H9 (cell line): ENCODE results near the gene MMP15. TPM values are rescaled to one million over a fixed set of nuclear protein-coding genes. Genes with fewer than 3 reads are reported as not detected.

Source experiments
- DNase-seq: peaks from one replicate; pipeline ENCODE4 v3.0.0-alpha.2; 2017
- H2AFZ ChIP-seq: one replicate; pipeline ENCODE4 v1.6.1; 2013; ENCODE audit warnings: mild to moderate bottlenecking, low read length, control low read depth, moderate library complexity
- H2AK5ac ChIP-seq: 2 replicates; pipeline ENCODE4 v1.6.1; 2013; ENCODE audit warnings: low read length, control low read depth, mixed read lengths; ENCODE audit not compliant: insufficient read length
- H2BK120ac ChIP-seq: one replicate; pipeline ENCODE4 v1.6.1; 2013; ENCODE audit warnings: low read depth, mild to moderate bottlenecking, low read length, control low read depth, inconsistent platforms; ENCODE audit not compliant: poor library complexity, severe bottlenecking
- H2BK12ac ChIP-seq: 2 replicates; pipeline ENCODE4 v1.6.1; 2013; ENCODE audit warnings: low read length, control low read depth, mixed read lengths, low read depth; ENCODE audit not compliant: insufficient read length
- H2BK15ac ChIP-seq: 2 replicates; pipeline ENCODE4 v1.6.1; 2013; ENCODE audit warnings: low read depth, low read length, control low read depth
- H2BK20ac ChIP-seq: one replicate; pipeline ENCODE4 v1.6.1; 2013; ENCODE audit warnings: low read depth, mild to moderate bottlenecking, low read length, control low read depth, inconsistent platforms; ENCODE audit not compliant: poor library complexity, severe bottlenecking
- H2BK5ac ChIP-seq: 2 replicates; pipeline ENCODE4 v1.6.1; 2013; ENCODE audit warnings: low read length, control low read depth, mixed read lengths; ENCODE audit not compliant: insufficient read length
- H3K14ac ChIP-seq: 2 replicates; pipeline ENCODE4 v1.6.1; 2013; ENCODE audit warnings: low read length, control low read depth; ENCODE audit not compliant: insufficient read depth
- H3K18ac ChIP-seq: 2 replicates; pipeline ENCODE4 v1.6.1; 2013; ENCODE audit warnings: low read depth, mild to moderate bottlenecking, mixed read lengths, low read length, control low read depth; ENCODE audit not compliant: insufficient read length
- H3K23ac ChIP-seq: 2 replicates; pipeline ENCODE4 v1.6.1; 2013; ENCODE audit warnings: low read length, control low read depth, mixed read lengths, low read depth; ENCODE audit not compliant: insufficient read length
- H3K23me2 ChIP-seq: 2 replicates; pipeline ENCODE4 v1.6.1; 2013; ENCODE audit warnings: low read depth, mild to moderate bottlenecking, mixed read lengths, low read length, control low read depth; ENCODE audit not compliant: insufficient read length, poor library complexity, severe bottlenecking
- H3K27ac ChIP-seq: 2 replicates; pipeline ENCODE4 v1.5.1; 2013; ENCODE audit warnings: low read length, control low read depth, mixed read lengths, low read depth; ENCODE audit not compliant: insufficient read length
- H3K27me3 ChIP-seq: 2 replicates; pipeline ENCODE4 v1.6.1; 2013; ENCODE audit warnings: low read length, control low read depth, inconsistent platforms; ENCODE audit not compliant: insufficient read depth
- H3K4ac ChIP-seq: 2 replicates; pipeline ENCODE4 v1.6.1; 2013; ENCODE audit warnings: low read depth, mild to moderate bottlenecking, control low read depth, inconsistent platforms, low read length, moderate library complexity
- H3K4me1 ChIP-seq: 2 replicates; pipeline ENCODE4 v1.6.1; 2013; ENCODE audit warnings: low read length, control low read depth, inconsistent platforms; ENCODE audit not compliant: insufficient read depth
- H3K4me2 ChIP-seq: 2 replicates; pipeline ENCODE4 v1.6.1; 2013; ENCODE audit warnings: low read length, control low read depth, mixed read lengths; ENCODE audit not compliant: insufficient read length, insufficient read depth
- H3K56ac ChIP-seq: 2 replicates; pipeline ENCODE4 v1.6.1; 2013; ENCODE audit warnings: low read depth, mild to moderate bottlenecking, mixed read lengths, low read length, control low read depth; ENCODE audit not compliant: insufficient read length
- H3K79me1 ChIP-seq: 2 replicates; pipeline ENCODE4 v1.6.1; 2013; ENCODE audit warnings: low read depth, mild to moderate bottlenecking, moderate library complexity, low read length, control low read depth, inconsistent platforms; ENCODE audit not compliant: insufficient read depth, poor library complexity, severe bottlenecking
- H3K79me2 ChIP-seq: 2 replicates; pipeline ENCODE4 v1.6.1; 2013; ENCODE audit warnings: low read length, control low read depth, inconsistent platforms; ENCODE audit not compliant: insufficient read depth
- H3K9ac ChIP-seq: 2 replicates; pipeline ENCODE4 v1.6.1; 2013; ENCODE audit warnings: low read length, control low read depth, mixed read lengths; ENCODE audit not compliant: insufficient read length; ENCODE audit errors: extremely low read depth
- H3K9me3 ChIP-seq: one replicate; pipeline ENCODE4 v1.6.1; 2013; ENCODE audit warnings: low read depth, low read length, inconsistent platforms; ENCODE audit not compliant: control insufficient read depth
- H3T11ph ChIP-seq: one replicate; pipeline ENCODE4 v1.6.1; 2013; ENCODE audit warnings: mild to moderate bottlenecking, low read length, control low read depth, inconsistent platforms
- H4K20me1 ChIP-seq: one replicate; pipeline ENCODE4 v1.6.1; 2013; ENCODE audit not compliant: control insufficient read depth, insufficient read length, insufficient read depth
- H4K5ac ChIP-seq: 2 replicates; pipeline ENCODE4 v1.6.1; 2013; ENCODE audit warnings: low read depth, mild to moderate bottlenecking, mixed read lengths, low read length, control low read depth; ENCODE audit not compliant: insufficient read length
- H4K8ac ChIP-seq: replicated peaks from 2 replicates; pipeline ENCODE4 v1.6.1; 2013; ENCODE audit warnings: low read length, control low read depth, mixed read lengths, low read depth; ENCODE audit not compliant: insufficient read length
- H4K91ac ChIP-seq: 2 replicates; pipeline ENCODE4 v1.6.1; 2013; ENCODE audit warnings: low read depth, mild to moderate bottlenecking, moderate library complexity, mixed read lengths, low read length, control low read depth; ENCODE audit not compliant: insufficient read length
- H3K27ac Mint-ChIP-seq, 3 experiments: 2 replicates in 2 of 3; 3 replicates in 1 of 3; pipeline ENCODE4 v1.8.0; 2020 to 2021; ENCODE audit warnings: mixed read lengths in 3 of 3, mild to moderate bottlenecking in 1 of 3, moderate library complexity in 1 of 3
- H3K27me3 Mint-ChIP-seq: 2 replicates; pipeline ENCODE4 v1.8.0; 2021; ENCODE audit warnings: low read depth, mild to moderate bottlenecking, moderate library complexity, mixed read lengths
- H3K36me3 Mint-ChIP-seq, 3 experiments: 2 replicates in 2 of 3; 3 replicates in 1 of 3; pipeline ENCODE4 v1.8.0; 2020 to 2021; ENCODE audit warnings: low read depth in 3 of 3, mixed read lengths in 3 of 3; ENCODE audit not compliant: insufficient read depth in 1 of 3
- H3K4me1 Mint-ChIP-seq, 2 experiments: 2 replicates each; pipeline ENCODE4 v1.8.0; 2020; ENCODE audit warnings: mixed read lengths in 2 of 2
- H3K4me3 Mint-ChIP-seq, 2 experiments: 2 replicates in 1 of 2; 3 replicates in 1 of 2; pipeline ENCODE4 v1.8.0; 2020 to 2021; ENCODE audit warnings: mild to moderate bottlenecking in 2 of 2, mixed read lengths in 2 of 2, moderate library complexity in 1 of 2
- H3K9me3 Mint-ChIP-seq, 2 experiments: 2 replicates in 1 of 2; 3 replicates in 1 of 2; pipeline ENCODE4 v1.8.0; 2020; ENCODE audit warnings: mild to moderate bottlenecking in 2 of 2, mixed read lengths in 2 of 2, moderate library complexity in 1 of 2
- WGBS: extraction: QIAGEN DNeasy Blood & Tissue Kit; methylation state at CpG from one replicate; pipeline ENCODE4 v1.1.7; 2013; ENCODE audit warnings: missing lambda C conversion rate, low lambda C conversion rate, mixed read lengths; ENCODE audit not compliant: insufficient read length; ENCODE audit errors: extremely low coverage; 5-methylcytosine and 5-hydroxymethylcytosine counted together
- total RNA-seq: library from RNA; stranded (reverse); gene quantifications from 2 replicates; pipeline ENCODE4 v1.2.1, GENCODE V29; 2021
- TF ChIP-seq, protein P1 (sequence below): fragments of 200-600 bp; sonication (generic); conservative IDR thresholded peaks from 3 replicates; pipeline ENCODE4 v1.8.0; 2021; ENCODE audit warnings: antibody characterized with exemption, mild to moderate bottlenecking

Gene MMP15
- total RNA-seq, 1 experiment from 2014 or later: 32.9 TPM

DNA sequence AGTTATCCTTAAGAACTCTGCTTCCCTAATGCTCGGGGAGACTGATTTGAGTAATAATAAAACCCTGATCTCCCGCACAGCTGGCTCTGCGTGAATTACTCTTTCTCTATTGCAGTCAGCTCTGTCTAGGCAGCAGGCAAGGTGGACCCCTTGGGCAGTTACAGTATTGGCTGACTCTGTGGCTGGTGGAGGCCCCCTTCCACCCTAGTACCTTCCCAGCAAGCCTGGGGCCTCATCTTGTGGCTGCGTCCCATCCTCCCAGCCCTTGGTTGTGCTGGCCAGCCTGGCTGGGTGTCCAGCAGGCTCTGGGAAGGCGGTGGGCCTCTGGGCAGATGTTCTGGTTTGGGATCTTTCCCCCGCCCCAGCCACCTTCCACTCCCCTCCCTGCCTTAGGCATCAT, 59.1 kb downstream of the MMP15 start:
- Histone ChIP-seq H2AK5ac (no peak overlapping the region), H2AFZ (no peak overlapping the region)

More for the DNA sequence above, 59.1 kb downstream of the MMP15 start:
- TF ChIP-seq, protein P1, sequence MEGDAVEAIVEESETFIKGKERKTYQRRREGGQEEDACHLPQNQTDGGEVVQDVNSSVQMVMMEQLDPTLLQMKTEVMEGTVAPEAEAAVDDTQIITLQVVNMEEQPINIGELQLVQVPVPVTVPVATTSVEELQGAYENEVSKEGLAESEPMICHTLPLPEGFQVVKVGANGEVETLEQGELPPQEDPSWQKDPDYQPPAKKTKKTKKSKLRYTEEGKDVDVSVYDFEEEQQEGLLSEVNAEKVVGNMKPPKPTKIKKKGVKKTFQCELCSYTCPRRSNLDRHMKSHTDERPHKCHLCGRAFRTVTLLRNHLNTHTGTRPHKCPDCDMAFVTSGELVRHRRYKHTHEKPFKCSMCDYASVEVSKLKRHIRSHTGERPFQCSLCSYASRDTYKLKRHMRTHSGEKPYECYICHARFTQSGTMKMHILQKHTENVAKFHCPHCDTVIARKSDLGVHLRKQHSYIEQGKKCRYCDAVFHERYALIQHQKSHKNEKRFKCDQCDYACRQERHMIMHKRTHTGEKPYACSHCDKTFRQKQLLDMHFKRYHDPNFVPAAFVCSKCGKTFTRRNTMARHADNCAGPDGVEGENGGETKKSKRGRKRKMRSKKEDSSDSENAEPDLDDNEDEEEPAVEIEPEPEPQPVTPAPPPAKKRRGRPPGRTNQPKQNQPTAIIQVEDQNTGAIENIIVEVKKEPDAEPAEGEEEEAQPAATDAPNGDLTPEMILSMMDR: no peak
- Histone ChIP-seq H2BK120ac (no peak overlapping the region), H4K20me1 (no peaks in the 10 kb centered on the region), H2BK20ac (no peak overlapping the region), H3K9me3 (no peaks in the 10 kb centered on the region), H4K5ac (no peak overlapping the region), H3K9ac (no peak overlapping the region), H3K18ac (no peak overlapping the region), H3T11ph (no peak overlapping the region), H3K4me1 (no peaks in the 10 kb centered on the region; the same call in 1 of the 2 replicates), H3K4me2 (no peak overlapping the region), H3K23me2 (no peaks in the 10 kb centered on the region), H2BK12ac (no peak overlapping the region), H3K56ac (no peak overlapping the region), H4K8ac (no peak overlapping the region), H3K79me2 (no peaks in the 10 kb centered on the region), H4K91ac (no peak overlapping the region), H3K14ac (no peak overlapping the region), H2BK15ac (no peak overlapping the region), H2BK5ac (no peak overlapping the region), H3K27me3 (no peaks in the 10 kb centered on the region), H3K79me1 (no peaks in the 10 kb centered on the region), H3K23ac (no peak overlapping the region), H3K4ac (no peak overlapping the region), H3K27ac (no peak overlapping the region)
- WGBS: no CpG with 5 or more reads among the region's 6 CpGs
- Mint-ChIP-seq H3K4me1 (peaks cover 17 to 18% of the 10 kb centered on the region in 2 experiments), H3K27ac (no peak overlapping the region), H3K9me3 (no peaks in the 10 kb centered on the region; a peak in 1 of 5 replicates), H3K36me3 (no peaks in the 10 kb centered on the region), H3K27me3 (peaks cover 12% of the 10 kb centered on the region), H3K4me3 (no peak overlapping the region)
- no peak for DNase-seq
